Brain pericyte (primary cell): Measurements from ENCODE around the gene NUBP2.
"Not testable (repeated sequence)": the region's sequence is repeated elsewhere in the genome, so short reads cannot be mapped to it uniquely, and the experiment has no call there.

ENCODE experiments used
- DNase-seq: peaks from one replicate; pipeline ENCODE4 v3.0.0-alpha.2; 2012; ENCODE audit warnings: low read depth, low spot score

The NUBP2 gene

DNA sequence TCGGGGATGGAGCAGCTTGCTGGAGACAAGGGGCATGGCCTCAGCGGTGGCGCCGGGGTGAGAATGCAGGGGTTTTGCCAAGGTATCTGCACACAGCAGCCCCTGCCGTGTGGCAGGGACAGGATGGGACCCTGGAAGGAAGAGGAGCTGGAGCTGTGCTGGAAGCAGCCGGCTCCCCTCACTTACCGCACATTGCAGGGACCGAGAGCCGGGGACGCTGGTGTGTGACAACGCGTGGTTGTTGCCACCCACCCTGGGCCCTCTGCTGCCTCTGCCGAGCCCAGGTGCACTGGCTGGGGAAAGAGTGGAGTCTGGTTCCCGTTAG, 3.0 kb downstream of the NUBP2 start:
- no peak for DNase-seq

- no peak for DNase-seq
Observed at GRCh38 chr16:1786242-1787055, 3.7 kb downstream of the NUBP2 start.

GRCh38 chr16:1787056-1787321, 4.2 kb downstream of the NUBP2 start:
- no peak for DNase-seq

DNA sequence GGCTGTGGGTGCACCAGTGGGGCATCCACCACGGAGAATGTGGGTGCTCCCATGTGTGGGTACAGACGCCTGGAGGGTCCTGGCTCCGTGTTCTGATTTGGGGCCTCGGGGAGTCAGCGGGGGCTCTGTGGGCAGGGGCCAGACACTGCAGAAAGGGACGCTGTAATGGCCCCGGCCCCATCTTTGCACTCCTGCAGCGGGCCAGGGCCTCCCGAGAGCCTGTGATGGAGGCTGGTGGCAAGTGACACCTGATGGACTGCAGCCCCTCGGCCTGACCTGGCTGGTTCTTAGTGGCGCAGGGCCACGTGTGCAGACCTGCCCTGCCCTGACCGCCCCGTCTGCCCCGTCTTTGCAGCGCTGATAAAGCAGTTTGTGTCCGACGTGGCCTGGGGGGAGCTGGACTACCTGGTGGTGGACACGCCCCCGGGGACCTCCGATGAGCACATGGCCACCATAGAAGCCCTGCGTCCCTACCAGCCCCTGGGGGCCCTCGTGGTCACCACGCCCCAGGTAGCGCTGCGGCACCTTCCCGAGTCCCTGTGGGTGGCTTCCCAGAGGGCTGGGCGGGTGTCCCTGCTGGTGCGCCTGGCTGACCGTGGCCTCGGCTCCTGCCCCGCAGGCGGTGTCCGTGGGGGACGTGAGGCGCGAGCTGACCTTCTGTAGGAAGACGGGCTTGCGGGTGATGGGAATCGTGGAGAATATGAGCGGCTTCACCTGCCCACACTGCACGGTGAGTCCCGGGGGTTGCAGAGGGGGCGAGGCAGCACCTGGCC, 4.7 kb downstream of the NUBP2 start:
- DNase-seq, result no peak

DNA sequence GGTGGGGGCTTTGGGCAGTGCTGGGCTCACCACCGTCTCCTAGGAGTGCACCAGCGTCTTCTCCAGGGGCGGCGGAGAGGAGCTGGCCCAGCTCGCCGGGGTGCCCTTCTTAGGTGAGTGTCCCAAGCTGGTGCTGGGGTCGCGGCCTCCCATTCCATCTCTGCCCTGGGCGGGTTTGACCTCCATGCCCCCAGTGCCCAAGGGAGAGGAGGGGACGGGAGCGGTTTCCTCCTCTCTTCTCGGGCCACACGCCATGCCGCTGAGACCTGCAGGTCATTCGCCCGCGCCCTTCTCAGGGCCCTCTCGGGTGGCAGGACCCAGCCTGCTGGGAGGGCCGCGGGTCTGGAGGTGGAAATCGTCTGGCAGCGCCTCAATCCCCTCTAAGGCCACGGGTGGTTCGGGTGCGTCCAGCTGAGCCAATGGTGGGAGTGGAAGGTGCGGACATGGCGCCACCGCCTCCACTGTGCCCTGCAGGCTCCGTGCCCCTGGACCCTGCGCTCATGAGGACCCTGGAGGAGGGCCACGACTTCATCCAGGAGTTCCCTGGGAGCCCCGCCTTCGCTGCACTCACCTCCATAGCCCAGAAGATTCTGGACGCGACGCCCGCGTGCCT, 5.4 kb downstream of the NUBP2 start:
- no peak for DNase-seq

- DNase-seq, result no peak
Observed at GRCh38 chr16:1788708-1789100, 5.9 kb downstream of the NUBP2 start.

- DNase-seq, result no peak
Observed at GRCh38 chr16:1789643-1790045, 6.9 kb downstream of the NUBP2 start.

- DNase-seq, result no peak
Observed at GRCh38 chr16:1790261-1790610, 7.5 kb downstream of the NUBP2 start.

GRCh38 chr16:1790611-1791255, 8.0 kb downstream of the NUBP2 start:
- no peak for DNase-seq

GRCh38 chr16:1791256-1791942, 8.6 kb downstream of the NUBP2 start:
- no peak for DNase-seq

DNA sequence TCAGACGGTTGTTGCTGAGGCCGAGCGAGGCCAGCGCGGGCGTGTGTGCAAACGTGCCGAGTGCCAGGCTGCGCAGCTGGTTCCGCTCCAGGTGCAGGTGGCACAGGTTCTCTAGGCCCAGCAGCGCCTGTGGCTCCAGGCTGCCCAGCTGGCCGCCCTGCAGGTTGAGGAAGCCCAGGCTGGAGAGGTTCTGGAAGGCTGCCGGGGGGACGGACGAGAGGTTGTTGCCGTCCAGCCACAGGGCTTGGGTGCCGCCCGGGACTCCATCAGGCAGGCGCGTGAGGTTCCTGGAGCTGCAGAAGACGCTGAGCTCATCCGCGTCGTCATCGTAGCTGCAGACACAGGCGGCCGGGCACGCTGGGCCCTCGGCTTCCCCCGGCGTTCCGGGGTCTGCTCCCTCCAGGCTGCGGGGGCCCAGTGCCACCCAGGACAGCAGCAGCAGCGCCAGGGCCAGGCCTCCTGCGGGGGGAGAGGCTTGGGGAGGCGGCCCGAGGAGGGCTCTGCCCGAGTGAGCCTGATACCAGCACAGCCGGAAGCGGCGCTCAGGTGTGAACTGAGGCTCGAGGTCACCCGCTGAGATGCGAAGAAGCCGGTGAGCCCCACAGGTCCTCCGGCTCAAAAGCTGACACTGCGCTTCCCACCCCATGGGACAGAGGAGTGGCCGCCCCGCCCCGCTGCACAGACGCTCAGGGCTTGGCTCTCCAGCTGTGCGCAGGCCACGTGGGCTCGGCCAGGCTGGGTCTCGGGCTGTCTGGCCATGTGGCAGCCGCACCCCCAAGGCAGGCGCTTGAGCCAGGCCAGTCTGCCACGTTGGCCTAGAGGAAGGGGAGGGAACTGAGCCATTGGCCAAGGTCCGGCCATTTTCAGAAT, 9.4 kb downstream of the NUBP2 start:
- no peak for DNase-seq

- no peak for DNase-seq
Observed at GRCh38 chr16:1792836-1793577, 10.2 kb downstream of the NUBP2 start.

DNA sequence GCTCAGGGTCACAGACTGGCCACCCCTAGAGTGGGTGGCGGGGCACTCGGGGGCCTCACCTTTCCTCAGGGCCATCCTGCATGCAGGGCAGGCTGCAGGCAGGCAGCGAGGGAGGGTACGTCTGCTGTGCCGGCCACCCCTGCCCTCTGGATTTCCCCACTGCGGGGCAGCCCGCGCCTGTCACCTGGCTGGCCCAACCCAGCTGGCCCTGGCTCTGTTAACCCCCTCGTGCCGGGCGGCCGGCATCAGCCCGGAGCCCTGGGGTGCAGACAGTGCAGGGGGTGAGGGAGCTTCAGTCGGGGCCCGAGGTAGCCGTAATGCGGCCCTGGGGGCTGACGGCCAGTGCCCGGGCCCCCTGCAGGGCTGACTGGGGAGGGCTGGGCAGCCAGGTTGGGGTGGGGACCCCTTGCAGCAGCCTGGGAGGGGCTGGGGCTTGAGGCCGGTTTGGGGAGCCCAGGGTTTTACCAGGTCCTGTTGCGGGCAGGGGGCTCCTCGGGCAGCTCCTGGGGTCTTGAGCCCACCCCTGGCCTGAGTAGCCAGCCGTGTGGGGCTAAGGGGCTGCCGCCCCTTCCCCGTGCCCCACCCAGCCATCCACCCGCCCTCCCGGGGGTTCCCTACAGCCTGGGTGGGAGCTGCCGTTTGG, 10.9 kb downstream of the NUBP2 start, which contains the start of gene IGFALS:
Gene IGFALS (minus strand): TSS at position 128 of the 643 bp plus-strand sequence. CDS start 53 bp downstream, at position 75.
- no peak for DNase-seq

GRCh38 chr16:1794221-1794871, 11.6 kb downstream of the NUBP2 start:
- no peak for DNase-seq

- no peak for DNase-seq
Observed at GRCh38 chr16:1794908-1795666, 12.3 kb downstream of the NUBP2 start.

- DNase-seq, result not testable (repeated sequence)
Observed at GRCh38 chr16:1799263-1799662, 16.5 kb downstream of the NUBP2 start.

DNA sequence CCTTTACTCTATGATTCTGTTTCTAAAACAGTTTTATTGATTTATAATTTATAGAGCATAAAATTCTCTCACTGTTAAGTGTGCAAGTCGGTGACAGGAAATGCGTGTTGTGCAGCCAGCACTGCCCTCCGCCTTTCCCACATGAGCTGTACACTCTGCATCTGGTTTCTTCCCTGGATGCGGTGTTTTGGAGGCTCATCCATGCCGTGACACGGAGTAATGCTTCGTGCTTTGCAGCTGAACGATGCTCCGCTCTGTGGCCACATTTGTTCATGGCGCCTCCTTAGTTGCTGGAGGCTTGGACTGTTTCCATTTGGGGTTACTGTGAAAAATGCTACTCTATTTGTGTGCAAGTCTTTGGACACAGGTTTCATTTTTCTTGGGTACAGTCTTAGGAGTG, 17.9 kb downstream of the NUBP2 start:
- no peak for DNase-seq

GRCh38 chr16:1807626-1808025, 24.9 kb downstream of the NUBP2 start:
- no peak for DNase-seq
